PC-3 (cell line): ENCODE results near the gene MOK. TPM values are rescaled to one million over a fixed set of nuclear protein-coding genes. Genes with fewer than 3 reads are reported as not detected.

Source experiments
- ATAC-seq: fragments of 200-7000 bp; cut with Tn5 transposase; 2 replicates; pipeline ENCODE4 v1.9.1; 2020; ENCODE audit warnings: mild to moderate bottlenecking, moderate library complexity
- BruUV-seq: library from RNA; stranded (reverse); fragments of 400-500 nt; replicated peaks from 2 replicates; lab custom pipeline; 2021; lab: Mats Ljungman, UMichigan
- CTCF ChIA-PET: fragments of 300-600 bp; sonication (Branson Sonifier 250); formaldehyde crosslinking; loops from one replicate; lab custom pipeline; 2022; ENCODE audit warnings: antibody characterized with exemption; lab: Charles Lee
- POLR2A ChIA-PET: fragments of 300-600 bp; sonication (Branson Sonifier 250); formaldehyde crosslinking; loops from one replicate; lab custom pipeline; 2022; ENCODE audit warnings: antibody characterized with exemption; ENCODE audit not compliant: unreplicated experiment; lab: Charles Lee
- DNase-seq: peaks from one replicate; pipeline ENCODE4 v3.0.0-alpha.2; 2015
- H2AFZ ChIP-seq: fragments of 300-600 bp; sonication (generic); 2 replicates; pipeline ENCODE4 v1.6.0; 2016; ENCODE audit warnings: antibody characterized with exemption, low read length
- H3F3A ChIP-seq: fragments of 300-600 bp; sonication (generic); one replicate; pipeline ENCODE4 v1.6.0; 2017; ENCODE audit warnings: antibody characterized with exemption, low read length, control low read depth, mild to moderate bottlenecking; ENCODE audit not compliant: unreplicated experiment
- H3K27ac ChIP-seq: fragments of 300-600 bp; sonication (generic); 2 replicates; pipeline ENCODE4 v1.5.1; 2016; ENCODE audit warnings: mild to moderate bottlenecking, low read length
- H3K27me3 ChIP-seq: fragments of 300-600 bp; sonication (generic); 2 replicates; pipeline ENCODE4 v1.6.1; 2016; ENCODE audit warnings: low read length, mixed read lengths
- H3K36me3 ChIP-seq: fragments of 300-600 bp; sonication (generic); 2 replicates; pipeline ENCODE4 v1.6.1; 2016; ENCODE audit warnings: low read depth, mixed run types, low read length, mixed read lengths
- H3K4me1 ChIP-seq: fragments of 300-600 bp; sonication (generic); 2 replicates; pipeline ENCODE4 v1.5.1; 2016; ENCODE audit warnings: low read length; ENCODE audit not compliant: insufficient read depth
- H3K4me2 ChIP-seq: fragments of 300-600 bp; sonication (generic); 2 replicates; pipeline ENCODE4 v1.6.0; 2016; ENCODE audit warnings: low read length
- H3K4me3 ChIP-seq: fragments of 300-600 bp; sonication (generic); 2 replicates; pipeline ENCODE4 v1.5.1; 2016; ENCODE audit warnings: mild to moderate bottlenecking, low read length, mixed read lengths
- H3K79me2 ChIP-seq: fragments of 300-600 bp; sonication (generic); 2 replicates; pipeline ENCODE4 v1.6.1; 2017; ENCODE audit warnings: low read length, mixed read lengths
- H3K9ac ChIP-seq: fragments of 300-600 bp; sonication (generic); 2 replicates; pipeline ENCODE4 v1.6.0; 2016; ENCODE audit warnings: mild to moderate bottlenecking, low read length
- H3K9me2 ChIP-seq: fragments of 300-600 bp; sonication (generic); replicated peaks from 2 replicates; pipeline ENCODE4 v1.6.1; 2016; ENCODE audit warnings: mixed run types, low read length, mixed read lengths
- H3K9me3 ChIP-seq: fragments of 300-600 bp; sonication (generic); 2 replicates; pipeline ENCODE4 v1.6.1; 2016; ENCODE audit warnings: low read length, mixed read lengths
- H4K20me1 ChIP-seq: fragments of 300-600 bp; sonication (generic); 2 replicates; pipeline ENCODE4 v1.6.1; 2016; ENCODE audit warnings: low read length, mixed read lengths
- CTCF ChIP-seq: fragments of 300-600 bp; sonication (generic); conservative IDR thresholded peaks from 2 replicates; pipeline ENCODE4 v1.5.1; 2017; ENCODE audit warnings: antibody characterized with exemption, low read depth, mild to moderate bottlenecking, low read length
- EZH2 ChIP-seq: fragments of 300-600 bp; sonication (generic); IDR thresholded peaks from one replicate; pipeline ENCODE4 v1.6.1; 2017; ENCODE audit warnings: antibody characterized with exemption, mild to moderate bottlenecking, low read length; ENCODE audit not compliant: unreplicated experiment
- EZH2phosphoT487 ChIP-seq: fragments of 300-600 bp; sonication (generic); IDR thresholded peaks from 2 replicates; pipeline ENCODE4 v1.6.1; 2018; ENCODE audit warnings: mild to moderate bottlenecking, antibody characterized with exemption, low read length, borderline replicate concordance
- intact Hi-C: fragments of 100-400 bp; cut with micrococcal nuclease; formaldehyde crosslinking; loops from 2 replicates; pipeline ENCODE4 v1.9.0; 2023
- total RNA-seq: library from RNA; depleted of rRNA; stranded (reverse); fragments of >200 nt; gene quantifications from 2 replicates; pipeline ENCODE4 v1.2.3, GENCODE V29; 2014

Gene MOK
- total RNA-seq, 1 experiment from 2014 or later: 108 TPM

- POLR2A ChIA-PET: no interaction called here
- H3F3A ChIP-seq: no peaks in the 10 kb centered on the region
- ATAC-seq (no peak), DNase-seq (no peak)
- TF ChIP-seq CTCF (no peak), EZH2 (no peak), EZH2phosphoT487 (no peak)
- H3K27ac ChIP-seq: no peak overlapping the region
- no peak overlapping the region for H3K4me3 ChIP-seq
- no peaks in the 10 kb centered on the region for H3K27me3 ChIP-seq
- H4K20me1 ChIP-seq: no peaks in the 10 kb centered on the region
- H2AFZ ChIP-seq: no peak overlapping the region
- peaks cover 9% of the 10 kb centered on the region; the same call in 1 of the 2 replicates for H3K79me2 ChIP-seq
- H3K4me1 ChIP-seq: peaks cover 4% of the 10 kb centered on the region
- no peaks in the 10 kb centered on the region for H3K9me2 ChIP-seq
- no peak overlapping the region for H3K9ac ChIP-seq
- CTCF ChIA-PET: no interaction called here
- no peak overlapping the region for H3K4me2 ChIP-seq
- intact Hi-C loops: no loop called here
- no peaks in the 10 kb centered on the region for H3K9me3 ChIP-seq
- H3K36me3 ChIP-seq: peaks cover 16% of the 10 kb centered on the region
- no TSS peak for BruUV-seq
Measured at GRCh38 chr14:102256716-102257115, 48.2 kb downstream of the MOK start.

- CTCF ChIA-PET: no interaction called here
- POLR2A ChIA-PET: no interaction called here
- BruUV-seq: no TSS peak
- no peaks in the 10 kb centered on the region for H3K9me3 ChIP-seq
- H3K4me1 ChIP-seq: no peaks in the 10 kb centered on the region
- no peaks in the 10 kb centered on the region for H3K27me3 ChIP-seq
- DNase-seq: no peak
- H3K36me3 ChIP-seq: peaks cover 25% of the 10 kb centered on the region
- H3K79me2 ChIP-seq: peaks cover 8% of the 10 kb centered on the region; the same call in 1 of the 2 replicates
- no peak; the same call in 1 of the 2 replicates for ATAC-seq
- no peaks in the 10 kb centered on the region for H3F3A ChIP-seq
- peak overlapping the region; percentile 37 for H3K27ac ChIP-seq
- intact Hi-C loops: no loop called here
- no peak overlapping the region for H3K9ac ChIP-seq
- no peaks in the 10 kb centered on the region for H4K20me1 ChIP-seq
- TF ChIP-seq EZH2 (no peak), EZH2phosphoT487 (no peak), CTCF (no peak)
- no peaks in the 10 kb centered on the region for H3K9me2 ChIP-seq
- H2AFZ ChIP-seq: no peak overlapping the region
- no peak overlapping the region for H3K4me2 ChIP-seq
- H3K4me3 ChIP-seq: no peak overlapping the region
Measured at GRCh38 chr14:102255401-102256190, 49.4 kb downstream of the MOK start.
